Measurements from ENCODE around the gene ZNF609.

DNA sequence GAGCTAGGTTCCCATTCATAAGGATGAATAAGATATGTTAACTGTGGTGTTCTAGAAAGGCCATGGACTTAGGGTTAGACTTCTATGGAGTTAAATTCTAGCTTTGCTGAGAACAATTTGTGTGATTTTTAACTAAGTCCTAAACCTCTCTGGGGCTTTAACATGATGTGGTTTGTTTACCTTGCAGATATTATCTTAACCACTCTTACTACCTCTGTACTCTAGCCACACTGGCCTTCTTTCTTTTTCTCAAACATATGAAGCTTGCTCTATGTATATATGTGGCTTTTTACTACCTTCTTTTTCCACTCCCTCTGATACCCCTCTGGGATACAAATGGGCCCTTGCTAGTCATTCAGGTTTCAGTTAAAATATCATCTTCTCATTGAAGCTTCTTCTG is 108.4 kb downstream of the ZNF609 start:
- TF ChIP-seq, protein P1, sequence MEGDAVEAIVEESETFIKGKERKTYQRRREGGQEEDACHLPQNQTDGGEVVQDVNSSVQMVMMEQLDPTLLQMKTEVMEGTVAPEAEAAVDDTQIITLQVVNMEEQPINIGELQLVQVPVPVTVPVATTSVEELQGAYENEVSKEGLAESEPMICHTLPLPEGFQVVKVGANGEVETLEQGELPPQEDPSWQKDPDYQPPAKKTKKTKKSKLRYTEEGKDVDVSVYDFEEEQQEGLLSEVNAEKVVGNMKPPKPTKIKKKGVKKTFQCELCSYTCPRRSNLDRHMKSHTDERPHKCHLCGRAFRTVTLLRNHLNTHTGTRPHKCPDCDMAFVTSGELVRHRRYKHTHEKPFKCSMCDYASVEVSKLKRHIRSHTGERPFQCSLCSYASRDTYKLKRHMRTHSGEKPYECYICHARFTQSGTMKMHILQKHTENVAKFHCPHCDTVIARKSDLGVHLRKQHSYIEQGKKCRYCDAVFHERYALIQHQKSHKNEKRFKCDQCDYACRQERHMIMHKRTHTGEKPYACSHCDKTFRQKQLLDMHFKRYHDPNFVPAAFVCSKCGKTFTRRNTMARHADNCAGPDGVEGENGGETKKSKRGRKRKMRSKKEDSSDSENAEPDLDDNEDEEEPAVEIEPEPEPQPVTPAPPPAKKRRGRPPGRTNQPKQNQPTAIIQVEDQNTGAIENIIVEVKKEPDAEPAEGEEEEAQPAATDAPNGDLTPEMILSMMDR (conservative IDR thresholded peaks at IDR 0.05; ENCODE audit: low read depth, low read length) = no peak
- TF ChIP-seq EZH2 (IDR thresholded peaks at IDR 0.05; ENCODE audit: low read length, unreplicated experiment) = no peak
